ENCODE results near the gene GALNT2.

GRCh38 chr1:230230948-230231773, 164.1 kb downstream of the GALNT2 start:
- TF ChIP-seq EP300 (IDR thresholded peaks at IDR 0.05) (no peak), POLR2A (IDR thresholded peaks at IDR 0.05) (no peak)
- TF ChIP-seq, protein P1, sequence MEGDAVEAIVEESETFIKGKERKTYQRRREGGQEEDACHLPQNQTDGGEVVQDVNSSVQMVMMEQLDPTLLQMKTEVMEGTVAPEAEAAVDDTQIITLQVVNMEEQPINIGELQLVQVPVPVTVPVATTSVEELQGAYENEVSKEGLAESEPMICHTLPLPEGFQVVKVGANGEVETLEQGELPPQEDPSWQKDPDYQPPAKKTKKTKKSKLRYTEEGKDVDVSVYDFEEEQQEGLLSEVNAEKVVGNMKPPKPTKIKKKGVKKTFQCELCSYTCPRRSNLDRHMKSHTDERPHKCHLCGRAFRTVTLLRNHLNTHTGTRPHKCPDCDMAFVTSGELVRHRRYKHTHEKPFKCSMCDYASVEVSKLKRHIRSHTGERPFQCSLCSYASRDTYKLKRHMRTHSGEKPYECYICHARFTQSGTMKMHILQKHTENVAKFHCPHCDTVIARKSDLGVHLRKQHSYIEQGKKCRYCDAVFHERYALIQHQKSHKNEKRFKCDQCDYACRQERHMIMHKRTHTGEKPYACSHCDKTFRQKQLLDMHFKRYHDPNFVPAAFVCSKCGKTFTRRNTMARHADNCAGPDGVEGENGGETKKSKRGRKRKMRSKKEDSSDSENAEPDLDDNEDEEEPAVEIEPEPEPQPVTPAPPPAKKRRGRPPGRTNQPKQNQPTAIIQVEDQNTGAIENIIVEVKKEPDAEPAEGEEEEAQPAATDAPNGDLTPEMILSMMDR (IDR thresholded peaks at IDR 0.05), result no peak

Measured in ovary (tissue), 3 donors.